GM18873 (cell line): ENCODE results near the gene DLG2.

Experiments used
- ATAC-seq: cut with Tn5 transposase; IDR thresholded peaks from one replicate; pipeline ENCODE4 v1.9.1; 2021; ENCODE audit warnings: mild to moderate bottlenecking, moderate library complexity, moderate number of reproducible peaks; ENCODE audit not compliant: unreplicated experiment, low FRiP score

Gene DLG2

DNA sequence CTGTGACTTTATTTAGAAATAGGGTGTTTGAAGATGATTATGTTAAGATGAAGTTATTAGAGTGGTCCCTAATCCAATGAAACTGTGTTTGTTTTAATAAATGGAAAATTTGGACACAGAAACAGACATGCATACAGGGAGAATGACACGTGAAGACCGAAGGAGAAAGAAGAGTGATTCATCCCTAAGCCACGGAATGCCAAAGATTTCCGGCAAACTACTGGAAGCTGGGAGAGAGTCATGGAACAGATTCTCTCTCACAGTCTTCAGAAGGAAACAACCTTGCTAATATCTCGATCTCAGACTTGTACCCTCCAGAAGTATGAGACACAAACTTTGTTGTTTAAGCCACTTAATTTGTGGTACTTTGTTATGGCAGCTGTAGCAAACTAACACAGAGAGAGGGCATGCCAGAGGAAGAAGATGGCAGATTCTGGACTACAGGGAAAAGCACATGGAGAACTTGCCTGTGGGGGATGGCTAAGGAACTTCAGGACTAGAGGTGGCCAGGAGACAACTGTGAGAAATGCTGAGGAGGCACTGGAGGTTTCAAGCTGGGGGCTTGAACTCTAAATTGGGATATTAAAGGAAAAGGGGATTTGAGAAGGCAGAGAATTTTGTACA, 1607.5 kb downstream of the DLG2 start:
- no peak for ATAC-seq

DNA sequence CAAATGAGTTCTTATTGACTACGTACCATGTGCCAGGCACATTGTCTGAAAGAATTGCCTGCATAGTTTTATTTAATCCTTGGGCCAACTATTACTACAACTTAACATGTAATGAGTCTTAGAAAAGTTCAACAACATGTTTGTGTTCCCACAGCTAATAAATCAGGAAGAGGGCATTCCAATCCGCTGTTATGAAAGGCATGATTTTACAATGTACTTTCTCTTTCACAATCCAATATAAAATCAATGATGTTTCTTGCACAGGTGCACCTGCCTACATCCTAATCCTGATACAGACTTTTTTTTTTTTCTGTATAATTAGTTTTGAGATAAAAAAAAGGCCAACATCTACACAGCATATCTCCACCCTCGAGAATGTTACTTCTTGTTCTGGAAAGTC, 1612.6 kb downstream of the DLG2 start:
- no peak for ATAC-seq

DNA sequence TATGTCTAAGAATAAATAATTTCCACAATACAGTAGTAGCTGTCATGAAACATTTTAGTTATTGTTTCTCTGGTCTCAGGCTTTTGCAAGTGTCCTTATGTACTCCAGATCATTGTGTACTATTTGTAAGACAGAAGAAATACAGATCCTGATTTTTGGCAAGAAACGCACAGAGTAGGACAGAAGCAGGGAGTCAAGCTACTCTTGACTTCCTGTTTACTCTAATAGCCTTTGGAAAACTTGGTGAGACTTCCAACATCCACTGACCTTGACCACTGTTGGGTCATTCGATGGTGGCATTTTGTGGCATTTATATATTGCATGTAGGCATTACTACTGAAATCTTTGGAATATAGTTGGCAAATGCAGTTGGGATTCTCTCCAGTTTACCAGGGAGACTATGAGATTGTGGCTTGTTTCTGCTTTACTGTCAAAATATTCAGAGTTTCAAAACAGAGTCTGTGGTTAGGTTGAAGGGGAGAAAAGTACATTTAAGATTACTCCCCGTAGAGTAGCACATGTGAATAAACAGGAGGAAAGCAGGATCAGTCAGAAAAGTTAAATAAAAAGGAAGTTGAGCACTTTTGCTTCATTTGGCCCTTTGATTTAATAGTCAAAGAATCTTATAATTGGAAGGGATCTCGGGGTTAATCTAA, 1614.8 kb downstream of the DLG2 start:
- ATAC-seq, result no peak

DNA sequence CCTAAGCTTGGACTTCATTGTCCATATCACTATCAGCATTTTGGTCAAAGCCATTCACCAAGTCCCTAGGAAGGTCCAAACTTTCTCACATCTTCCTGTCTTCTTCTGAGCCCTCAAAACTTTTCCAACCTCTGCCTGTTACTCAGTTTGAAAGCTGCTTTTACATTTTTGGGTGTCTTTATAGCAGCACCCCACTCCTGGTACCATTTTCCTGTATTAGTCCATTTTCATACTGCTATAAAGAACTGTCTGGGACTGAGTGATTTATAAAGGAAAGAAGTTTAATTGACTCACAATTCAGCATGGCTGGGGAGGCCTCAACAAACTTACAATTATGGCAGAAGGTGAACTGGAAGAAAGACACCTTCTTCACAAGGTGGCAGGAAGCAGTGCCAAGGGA, 1624.0 kb downstream of the DLG2 start:
- no peak for ATAC-seq

DNA sequence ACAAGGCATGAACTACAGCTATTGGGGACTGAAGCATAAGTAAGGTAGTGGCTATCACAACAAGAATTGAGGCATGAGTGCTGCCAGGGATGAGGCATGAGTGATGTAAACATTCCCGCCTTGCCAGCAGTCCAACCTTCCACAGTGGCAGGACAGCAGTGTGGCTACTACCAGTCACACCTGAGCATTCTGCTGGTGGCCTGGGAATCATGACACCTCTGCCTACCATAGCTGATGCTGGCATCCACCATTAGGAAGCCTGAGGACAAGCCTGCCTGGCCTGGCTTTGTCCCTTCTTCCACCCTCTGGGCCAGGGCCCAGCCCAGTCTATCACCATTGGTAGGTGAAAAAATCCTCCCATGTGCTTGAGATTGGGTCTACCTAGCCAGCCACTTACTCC, 1628.2 kb downstream of the DLG2 start:
- ATAC-seq, result no peak

DNA sequence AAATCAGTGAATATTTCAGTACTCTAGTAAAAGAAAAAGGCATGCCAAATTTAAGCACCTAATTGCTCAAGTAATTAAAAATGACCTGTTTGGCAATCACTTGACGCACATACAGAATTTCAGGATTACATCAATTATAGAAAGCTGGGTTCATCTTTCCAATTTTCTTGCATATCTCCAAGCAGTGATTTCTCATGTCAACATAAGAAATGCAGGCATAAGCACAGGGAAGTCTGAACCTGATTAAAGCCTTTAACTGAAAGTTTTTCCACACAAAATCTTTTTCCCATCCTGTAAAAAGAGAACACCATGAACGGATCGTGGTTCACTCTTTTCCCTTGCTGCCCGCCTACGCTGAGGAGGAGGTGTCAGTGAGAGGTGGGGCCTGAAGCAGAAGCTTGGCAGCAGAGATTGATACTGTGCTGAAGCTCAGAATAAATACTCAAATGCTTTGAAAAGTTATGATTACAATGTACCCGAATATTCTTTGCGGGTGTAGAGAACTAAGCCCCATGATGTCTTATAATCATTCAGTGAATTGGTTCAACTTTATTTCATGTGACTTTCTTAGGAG, 1636.9 kb downstream of the DLG2 start:
- ATAC-seq, result no peak

DNA sequence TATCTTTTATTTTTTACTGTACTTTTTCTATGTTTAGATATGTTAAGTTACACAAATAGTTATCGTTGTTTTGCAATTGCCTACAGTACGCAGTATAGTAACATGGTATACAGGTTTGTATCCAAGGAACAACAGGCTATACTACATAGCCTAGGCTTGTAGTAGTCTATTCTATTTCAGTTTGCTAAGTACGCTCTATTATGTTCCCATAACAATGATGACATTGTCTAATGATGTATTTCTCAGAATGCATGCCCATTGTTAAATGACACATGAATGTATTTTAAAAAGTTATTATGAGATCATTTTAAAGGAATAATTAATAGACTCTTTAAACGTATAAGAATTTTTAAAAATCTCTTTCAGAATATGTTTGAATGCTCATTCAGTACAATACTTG, 1644.3 kb downstream of the DLG2 start:
- ATAC-seq, result no peak

DNA sequence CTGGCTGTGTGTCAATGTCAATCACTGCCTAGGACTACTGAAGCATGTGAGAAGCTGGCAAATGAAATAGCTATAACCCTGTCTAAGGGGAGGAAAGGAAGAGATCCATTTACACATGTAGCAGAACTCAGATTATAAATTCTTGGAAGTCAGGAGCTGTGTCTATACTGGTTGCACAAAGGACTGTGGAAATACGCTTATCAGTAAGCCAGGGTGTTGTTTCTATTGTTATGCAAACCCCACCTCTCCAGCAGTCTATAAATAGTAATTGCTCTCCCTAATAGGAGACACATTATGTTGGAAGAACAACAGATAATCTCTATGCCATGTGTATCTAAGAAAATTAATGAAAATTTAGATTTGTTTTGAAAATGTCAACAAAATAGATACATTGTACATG, 1647.6 kb downstream of the DLG2 start:
- ATAC-seq, result no peak

DNA sequence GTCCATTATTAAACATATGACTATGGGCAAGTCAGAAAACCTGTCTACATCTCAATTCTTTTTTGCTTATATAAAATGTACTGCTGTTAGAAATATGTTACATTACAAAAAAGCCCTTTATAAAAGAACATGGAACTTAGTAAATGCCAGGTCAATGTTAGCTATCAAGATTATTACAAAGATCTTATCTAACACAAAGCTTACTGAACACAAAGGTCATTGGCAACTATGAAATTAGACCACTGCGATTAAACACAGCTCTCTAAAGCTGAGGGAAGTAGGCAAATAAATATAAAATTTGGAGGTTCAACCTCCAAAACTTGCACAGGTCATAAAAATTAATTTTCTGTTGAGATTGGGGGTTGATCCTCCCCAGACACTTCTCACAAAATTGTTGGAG, 1648.2 kb downstream of the DLG2 start:
- ATAC-seq, result no peak

DNA sequence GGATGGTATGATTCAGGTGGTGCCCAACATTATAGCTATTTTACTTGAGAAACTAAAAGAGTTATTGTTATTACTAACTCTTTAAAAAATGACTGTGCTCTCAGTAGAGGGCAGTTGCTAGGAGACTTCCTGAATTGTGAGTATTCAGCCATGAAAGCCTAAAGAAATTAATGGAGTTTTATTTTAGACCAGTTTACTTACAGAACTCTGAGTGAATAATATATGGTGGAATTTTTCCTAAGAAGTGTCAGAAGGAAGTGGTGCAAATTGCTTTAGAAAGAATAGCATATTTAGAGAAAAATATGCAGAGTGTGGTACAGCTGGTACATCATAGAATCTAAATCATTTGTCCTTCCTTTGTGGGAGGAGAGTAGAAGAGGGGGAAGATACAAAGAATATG, 1651.1 kb downstream of the DLG2 start:
- ATAC-seq, result no peak

DNA sequence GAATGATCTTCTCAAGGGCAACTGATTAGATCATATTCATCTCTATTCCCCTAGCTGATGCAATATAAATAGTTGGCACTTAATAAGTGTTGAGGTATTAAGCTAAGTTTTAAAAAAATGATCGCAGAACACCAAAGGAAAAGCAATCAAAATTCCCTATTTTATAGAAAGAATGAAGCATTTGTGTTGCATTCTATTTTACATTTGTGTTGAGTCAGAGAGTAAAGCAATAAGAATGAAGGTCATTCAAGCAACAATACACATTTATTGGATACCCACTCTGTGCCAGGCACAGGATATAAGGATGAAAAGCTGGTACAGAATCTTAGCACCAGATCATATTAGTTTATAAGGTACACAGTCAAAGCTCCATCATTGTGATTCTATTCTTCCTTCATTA, 1654.6 kb downstream of the DLG2 start:
- no peak for ATAC-seq

DNA sequence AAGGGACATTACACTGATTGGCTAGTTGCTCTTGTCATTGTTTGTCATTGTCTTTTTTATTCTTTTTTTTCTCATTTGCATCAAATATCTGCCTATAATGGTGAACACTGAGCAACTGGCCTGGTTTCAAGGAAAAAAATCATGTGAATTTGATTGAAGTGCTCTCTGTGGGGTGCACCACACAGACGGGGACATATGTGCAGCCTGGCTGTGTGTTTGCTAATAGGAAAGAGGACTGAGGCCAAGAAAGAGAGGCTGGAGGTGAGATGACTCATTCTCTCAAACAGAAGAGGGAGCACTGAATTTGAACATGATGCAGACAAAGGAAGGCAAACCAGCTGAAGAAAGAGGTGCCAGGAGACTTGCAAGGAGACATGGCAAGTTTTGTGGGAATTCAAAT, 1656.1 kb downstream of the DLG2 start:
- ATAC-seq, result peak; percentile 37

DNA sequence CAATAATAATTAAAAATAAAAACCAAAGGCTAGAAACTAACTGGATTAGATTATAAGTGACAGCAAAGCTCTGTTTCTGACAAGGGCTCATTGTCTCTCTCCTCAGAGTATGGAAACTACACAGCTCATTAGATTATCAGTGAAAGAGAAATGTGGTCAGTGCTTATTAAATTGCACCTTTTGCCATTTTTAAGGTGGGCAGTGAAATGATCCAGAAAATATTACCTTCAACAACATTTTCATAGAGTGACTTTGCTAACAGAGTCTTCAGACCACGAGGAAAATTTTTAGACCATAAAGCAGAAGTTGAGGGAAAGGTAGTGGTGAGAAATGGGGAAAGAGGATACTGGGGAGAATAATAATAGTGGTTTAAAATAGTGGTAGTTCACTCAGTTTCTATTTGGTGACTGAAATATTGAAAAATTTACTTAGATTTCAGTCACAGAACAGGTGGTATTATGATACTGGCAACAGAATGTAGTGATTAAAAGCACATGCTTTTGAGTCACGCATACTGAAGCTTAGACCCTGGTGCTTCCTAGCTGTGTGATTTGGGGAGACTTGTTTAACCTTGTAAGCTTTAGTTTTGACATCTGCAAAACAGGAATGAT, 1657.0 kb downstream of the DLG2 start:
- ATAC-seq, result peak; percentile 90

DNA sequence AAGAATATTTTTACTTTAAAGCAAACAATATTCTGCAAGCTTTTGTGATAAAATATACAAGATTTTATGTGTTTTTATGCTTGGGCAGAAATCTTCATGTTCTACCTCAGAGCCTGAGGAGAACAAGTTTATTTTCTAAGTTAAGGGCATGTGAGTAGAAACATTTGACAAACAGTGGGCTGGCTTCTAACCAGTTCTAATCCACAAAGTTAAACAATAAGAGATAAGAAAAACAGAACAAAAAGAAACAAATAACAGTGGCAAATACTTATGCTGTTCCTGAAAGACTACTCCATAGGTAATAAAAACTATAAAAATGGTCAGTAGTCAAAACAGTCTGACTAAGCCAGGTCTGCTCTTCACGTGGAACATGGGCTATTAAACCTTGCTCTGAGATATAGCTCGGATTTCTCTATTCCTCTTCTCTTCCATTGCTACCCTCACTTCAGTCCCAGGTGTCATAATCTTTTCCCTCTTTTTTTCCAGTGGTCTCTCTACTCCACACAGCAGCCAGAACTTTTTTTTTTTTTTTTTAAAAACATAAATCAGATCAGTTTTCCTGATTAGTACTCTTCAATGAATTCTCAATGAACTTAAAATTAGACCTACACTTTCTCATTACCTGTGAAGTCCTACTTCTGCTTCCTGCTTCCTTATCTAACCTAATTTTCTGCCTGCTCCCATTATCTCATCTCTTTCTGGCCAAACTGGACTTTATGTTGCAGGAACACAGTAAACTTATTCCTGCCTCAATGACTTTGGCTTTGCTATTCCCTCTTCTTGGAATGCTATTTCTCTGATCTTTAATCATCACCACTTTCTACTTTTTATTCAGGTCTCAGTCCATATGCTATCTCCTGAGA, 1669.9 kb downstream of the DLG2 start:
- no peak for ATAC-seq

DNA sequence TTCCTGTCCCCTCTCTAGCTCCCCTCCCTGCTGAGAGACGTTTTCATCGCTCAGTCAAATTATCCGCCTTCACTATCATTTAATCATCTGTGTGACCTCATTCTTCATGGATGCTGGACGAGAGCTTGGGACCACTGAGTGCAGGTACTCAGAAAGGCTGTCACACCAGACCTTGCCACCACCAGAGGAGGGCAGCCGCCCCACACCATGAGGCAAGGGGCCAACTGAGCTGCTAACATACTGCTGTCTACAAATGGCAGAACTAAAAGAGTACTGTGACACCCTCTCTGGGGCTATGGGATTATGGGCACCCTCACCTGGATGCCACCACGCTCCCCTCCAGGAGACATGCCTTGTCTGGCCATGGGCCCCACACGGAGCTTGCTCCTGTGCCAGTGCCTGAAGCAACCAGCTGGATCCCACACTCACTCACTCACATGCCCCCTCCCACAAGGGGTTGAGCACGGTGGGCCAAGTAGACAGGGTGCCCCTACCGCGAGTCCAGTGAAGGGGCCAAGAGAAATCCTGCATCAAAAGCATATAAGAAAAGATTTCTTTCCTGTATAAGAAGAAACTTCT, 1670.9 kb downstream of the DLG2 start:
- no peak for ATAC-seq

DNA sequence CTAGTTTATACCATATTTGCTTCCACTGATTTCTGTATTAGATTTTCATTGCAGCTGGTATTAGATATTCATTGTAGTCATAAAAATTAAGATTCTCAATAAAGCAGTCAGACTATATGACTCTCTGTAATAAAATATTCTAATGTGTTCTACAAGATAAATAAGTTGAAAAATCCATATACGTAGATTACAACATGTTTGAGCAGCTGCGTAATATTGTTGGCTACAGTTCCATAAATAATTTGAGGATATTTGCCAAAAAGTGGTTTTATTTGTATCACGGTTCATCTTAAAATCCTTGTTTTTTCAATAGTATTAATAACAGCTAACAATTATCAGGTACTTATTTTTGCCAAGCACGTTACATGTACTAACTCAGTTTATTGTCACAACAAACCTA, 1672.4 kb downstream of the DLG2 start:
- no peak for ATAC-seq

DNA sequence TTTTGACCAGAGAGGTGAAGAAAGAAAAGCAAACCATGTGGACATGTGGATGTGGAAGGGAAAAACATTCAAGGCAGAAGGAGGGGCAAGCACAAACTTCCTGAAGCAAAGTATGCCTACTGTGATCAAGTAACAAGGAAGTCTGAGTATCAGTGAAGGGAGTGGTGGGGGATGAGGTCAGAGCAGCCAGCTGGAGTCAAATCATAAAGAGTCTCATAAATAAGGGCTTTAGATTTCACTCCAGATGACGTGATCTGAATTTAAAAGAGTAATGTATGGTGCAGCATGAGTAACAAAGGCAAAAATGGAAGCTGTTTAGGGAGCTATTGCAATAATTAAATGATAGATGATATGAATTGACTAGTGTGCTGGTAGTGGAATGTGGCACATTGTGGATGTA, 1675.6 kb downstream of the DLG2 start:
- no peak for ATAC-seq

DNA sequence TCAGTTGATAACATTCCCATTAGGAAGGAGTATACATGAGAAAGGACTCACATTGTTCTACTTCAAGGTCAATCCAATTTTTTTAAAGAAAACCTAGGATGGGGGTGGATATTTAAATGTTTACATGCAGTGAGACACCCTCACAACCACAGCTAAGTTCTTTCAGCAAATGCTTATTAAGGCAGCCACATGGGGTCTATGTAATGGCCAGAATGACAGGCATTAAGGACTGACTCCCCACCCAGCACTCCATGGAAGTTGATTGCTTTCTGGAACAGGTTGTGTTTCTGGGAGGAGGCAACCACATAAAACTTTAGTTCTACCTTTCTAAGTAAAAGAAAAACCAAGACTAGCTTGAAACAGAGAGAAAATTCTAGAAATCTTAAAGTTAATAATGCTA, 1678.9 kb downstream of the DLG2 start:
- no peak for ATAC-seq

DNA sequence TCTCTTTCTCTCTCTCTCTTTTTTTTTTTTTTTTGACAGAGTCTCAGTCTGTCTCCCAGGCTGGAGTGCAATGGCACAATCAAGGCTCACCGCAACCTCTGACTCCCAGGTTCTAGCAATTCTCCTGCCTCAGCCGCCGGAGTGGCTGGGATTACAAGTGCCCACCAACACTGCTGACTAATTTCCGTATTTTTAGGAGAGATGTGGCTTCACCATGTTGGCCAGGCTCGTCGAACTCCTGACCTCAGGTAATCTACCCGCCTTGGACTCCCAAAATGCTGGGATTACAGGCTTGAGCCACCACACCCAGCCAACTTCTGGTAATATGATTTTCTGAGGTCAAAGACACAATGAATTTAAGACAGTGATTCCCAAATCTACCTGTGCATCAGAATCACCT, 1681.2 kb downstream of the DLG2 start:
- ATAC-seq, result no peak

DNA sequence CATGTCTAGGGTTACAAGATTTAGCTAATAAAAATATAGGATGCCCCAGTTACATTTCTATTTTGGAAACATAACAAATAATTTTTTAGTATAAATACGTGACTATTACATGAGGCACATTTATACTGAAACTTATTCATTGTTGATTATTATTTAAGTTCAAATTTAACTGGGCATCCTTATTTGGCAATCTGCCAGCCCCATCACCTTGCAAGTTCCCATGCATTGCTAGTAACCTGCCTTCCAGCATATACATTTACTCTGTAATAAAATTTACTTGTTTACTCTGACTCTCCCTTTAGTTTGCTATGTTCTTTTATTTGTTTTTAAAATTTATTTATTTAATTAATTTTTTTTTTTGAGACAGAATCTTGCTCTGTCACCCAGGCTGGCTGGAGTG, 1686.1 kb downstream of the DLG2 start:
- no peak for ATAC-seq

DNA sequence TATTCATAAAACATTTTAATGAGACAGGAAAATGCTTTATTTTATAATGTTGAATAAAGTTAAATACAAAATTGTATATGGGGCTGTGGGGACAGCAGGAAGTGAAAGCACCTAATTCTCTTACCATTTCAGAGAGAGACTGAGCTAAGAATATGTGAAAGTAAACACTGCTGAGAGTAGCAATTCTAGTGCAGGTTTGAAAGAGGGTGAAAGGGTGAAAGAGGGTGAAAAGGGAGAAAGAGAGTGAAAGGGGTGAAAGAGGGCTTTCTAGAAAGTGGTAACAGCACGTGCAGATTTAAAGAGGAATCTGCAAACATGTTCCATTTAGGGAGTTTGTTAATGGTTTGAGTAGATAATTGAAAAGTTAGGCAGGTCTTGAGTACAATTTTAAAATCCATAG, 1689.0 kb downstream of the DLG2 start:
- no peak for ATAC-seq
